OCI-LY3 (cell line): ENCODE data around the gene EPHA3.

Source experiments
- H2AFZ ChIP-seq: fragments of 200-600, 300-600 bp; shearing (Covaris generic); 2 replicates; pipeline ENCODE4 v1.6.0; 2014; ENCODE audit warnings: antibody characterized with exemption, low read depth, low read length
- H3K27ac ChIP-seq: fragments of 200-600, 300-600 bp; sonication (generic); 2 replicates; pipeline ENCODE4 v1.5.1; 2014; ENCODE audit warnings: mild to moderate bottlenecking, low read length, moderate library complexity, mixed read lengths
- H3K27me3 ChIP-seq: fragments of 200-600, 300-600 bp; sonication (generic); 2 replicates; pipeline ENCODE4 v1.6.1; 2014; ENCODE audit warnings: low read depth, low read length, mixed read lengths
- H3K36me3 ChIP-seq: fragments of 200-600, 300-600 bp; sonication (generic); replicated peaks from 2 replicates; pipeline ENCODE3; 2014; ENCODE audit warnings: low read depth, low read length, mixed read lengths
- H3K4me1 ChIP-seq: fragments of 300-600, 200-600 bp; sonication (generic); 2 replicates; pipeline ENCODE4 v1.6.1; 2014; ENCODE audit warnings: low read length, mixed read lengths
- H3K4me2 ChIP-seq: fragments of 200-600, 300-600 bp; sonication (generic); 2 replicates; pipeline ENCODE4 v1.6.1; 2014; ENCODE audit warnings: low read length, mixed read lengths
- H3K4me3 ChIP-seq: fragments of 300-600, 200-600 bp; sonication (generic); 2 replicates; pipeline ENCODE4 v1.5.1; 2014; ENCODE audit warnings: antibody characterized with exemption, mild to moderate bottlenecking, low read length, moderate library complexity
- H3K79me2 ChIP-seq: fragments of 300-600, 200-600 bp; shearing (Covaris generic); 2 replicates; pipeline ENCODE4 v1.6.1; 2014; ENCODE audit warnings: mild to moderate bottlenecking, low read length, mixed read lengths
- H3K9ac ChIP-seq: fragments of 300-600, 200-600 bp; shearing (Covaris generic); 2 replicates; pipeline ENCODE4 v1.6.0; 2014; ENCODE audit warnings: mild to moderate bottlenecking, low read length, moderate library complexity
- H3K9me3 ChIP-seq: fragments of 200-600, 300-600 bp; shearing (Covaris generic); 2 replicates; pipeline ENCODE4 v1.6.1; 2014; ENCODE audit warnings: low read length, mixed read lengths; ENCODE audit not compliant: insufficient read depth
- H4K20me1 ChIP-seq: fragments of 200-600, 300-600 bp; sonication (generic); 2 replicates; pipeline ENCODE4 v1.6.1; 2016; ENCODE audit warnings: low read length, mixed read lengths; ENCODE audit not compliant: insufficient read depth
- EZH2phosphoT487 ChIP-seq: fragments of 200-600 bp; shearing (Covaris generic); IDR thresholded peaks from 2 replicates; pipeline ENCODE4 v1.6.1; 2018; ENCODE audit warnings: antibody characterized with exemption, mixed run types, low read depth
- TF ChIP-seq, protein P1 (sequence below): fragments of 200-600, 300-600 bp; sonication (generic); IDR thresholded peaks from 2 replicates; pipeline ENCODE4 v1.5.1; 2014; ENCODE audit warnings: antibody characterized with exemption, low read length, low read depth

Gene EPHA3

DNA sequence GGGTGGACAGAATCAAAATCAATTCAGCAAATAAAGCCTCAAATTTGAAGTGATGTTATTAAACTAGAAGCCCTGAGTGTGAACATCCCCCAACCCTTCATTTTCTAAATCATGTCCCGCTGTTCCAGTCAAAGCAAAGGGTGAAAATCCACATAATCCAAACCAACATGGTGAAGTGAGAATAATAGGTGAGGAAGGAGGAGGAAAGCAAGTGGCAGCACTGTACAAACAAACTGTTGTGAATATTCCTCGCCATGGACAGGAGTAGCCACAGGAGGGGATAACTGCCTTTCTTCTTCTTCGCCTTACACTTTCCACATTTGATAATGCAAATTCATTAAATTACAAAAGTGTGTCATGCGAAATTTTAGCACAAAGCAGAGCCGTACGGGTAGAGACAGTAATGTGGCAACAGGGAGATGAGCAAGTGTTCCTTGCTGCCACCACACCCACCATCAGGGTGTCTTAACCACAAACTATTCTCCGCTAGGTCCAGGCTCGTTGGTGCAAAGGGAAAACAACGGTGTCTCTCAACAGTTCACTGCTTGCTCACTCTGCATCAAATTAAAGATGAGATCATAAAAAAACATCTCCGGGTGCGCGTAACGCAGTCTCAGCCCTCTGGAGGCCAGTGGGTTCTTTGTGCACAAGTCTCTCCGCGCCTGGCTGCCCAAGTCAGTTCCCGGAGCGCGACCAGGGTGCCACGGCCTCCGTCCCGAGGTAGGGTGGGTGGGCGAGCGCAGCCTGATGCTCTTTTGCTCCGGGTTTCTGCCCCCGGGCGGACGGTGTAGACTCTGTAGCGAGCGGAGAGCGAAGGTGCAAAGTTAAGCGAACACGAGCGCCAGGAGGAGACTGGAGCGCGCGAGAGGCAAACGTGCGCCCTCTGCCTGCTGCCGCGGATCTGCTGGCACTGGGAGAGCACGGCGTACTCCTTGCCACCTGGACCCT is 6.7 kb downstream of the EPHA3 start:
- Histone ChIP-seq H3K9ac (no peak overlapping the region), H3K79me2 (no peaks in the 10 kb centered on the region), H3K27ac (no peak overlapping the region), H3K36me3 (no peaks in the 10 kb centered on the region), H4K20me1 (no peaks in the 10 kb centered on the region), H3K4me2 (no peak overlapping the region), H3K9me3 (no peaks in the 10 kb centered on the region), H3K27me3 (no peaks in the 10 kb centered on the region), H3K4me1 (no peaks in the 10 kb centered on the region), H2AFZ (no peak overlapping the region), H3K4me3 (no peak overlapping the region)
- TF ChIP-seq, protein P1, sequence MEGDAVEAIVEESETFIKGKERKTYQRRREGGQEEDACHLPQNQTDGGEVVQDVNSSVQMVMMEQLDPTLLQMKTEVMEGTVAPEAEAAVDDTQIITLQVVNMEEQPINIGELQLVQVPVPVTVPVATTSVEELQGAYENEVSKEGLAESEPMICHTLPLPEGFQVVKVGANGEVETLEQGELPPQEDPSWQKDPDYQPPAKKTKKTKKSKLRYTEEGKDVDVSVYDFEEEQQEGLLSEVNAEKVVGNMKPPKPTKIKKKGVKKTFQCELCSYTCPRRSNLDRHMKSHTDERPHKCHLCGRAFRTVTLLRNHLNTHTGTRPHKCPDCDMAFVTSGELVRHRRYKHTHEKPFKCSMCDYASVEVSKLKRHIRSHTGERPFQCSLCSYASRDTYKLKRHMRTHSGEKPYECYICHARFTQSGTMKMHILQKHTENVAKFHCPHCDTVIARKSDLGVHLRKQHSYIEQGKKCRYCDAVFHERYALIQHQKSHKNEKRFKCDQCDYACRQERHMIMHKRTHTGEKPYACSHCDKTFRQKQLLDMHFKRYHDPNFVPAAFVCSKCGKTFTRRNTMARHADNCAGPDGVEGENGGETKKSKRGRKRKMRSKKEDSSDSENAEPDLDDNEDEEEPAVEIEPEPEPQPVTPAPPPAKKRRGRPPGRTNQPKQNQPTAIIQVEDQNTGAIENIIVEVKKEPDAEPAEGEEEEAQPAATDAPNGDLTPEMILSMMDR: no peak
- TF ChIP-seq EZH2phosphoT487: no peak

DNA sequence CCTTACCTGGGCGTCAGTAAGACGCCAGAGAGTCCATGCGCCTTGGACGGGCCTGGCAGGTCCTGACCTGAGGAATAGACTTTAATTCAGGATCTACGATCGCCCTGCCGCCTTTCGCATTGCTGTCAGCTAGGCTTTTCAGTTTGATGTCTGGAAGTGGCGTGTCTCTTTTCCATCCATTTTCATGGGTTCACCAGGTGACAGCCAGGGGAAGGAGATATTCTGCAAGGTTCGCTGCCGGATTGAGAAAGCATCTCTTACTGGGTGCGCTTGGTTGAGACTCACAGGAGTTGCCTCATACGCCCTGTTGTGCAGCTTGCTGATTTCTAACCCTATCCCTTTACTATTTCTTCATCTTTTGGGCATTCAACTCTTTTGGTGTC is 7.4 kb downstream of the EPHA3 start:
- Histone ChIP-seq H3K27me3 (no peaks in the 10 kb centered on the region), H3K9ac (no peak overlapping the region), H3K9me3 (no peaks in the 10 kb centered on the region), H3K79me2 (no peaks in the 10 kb centered on the region), H3K36me3 (no peaks in the 10 kb centered on the region), H3K4me2 (no peak overlapping the region), H4K20me1 (no peaks in the 10 kb centered on the region), H3K27ac (no peak overlapping the region), H3K4me1 (no peaks in the 10 kb centered on the region), H2AFZ (no peak overlapping the region), H3K4me3 (no peak overlapping the region)
- TF ChIP-seq EZH2phosphoT487: no peak
- TF ChIP-seq, protein P1: no peak

GRCh38 chr3:89116476-89116875 is 9.1 kb downstream of the EPHA3 start:
- Histone ChIP-seq H4K20me1 (no peaks in the 10 kb centered on the region), H3K79me2 (no peaks in the 10 kb centered on the region), H3K9ac (no peak overlapping the region), H3K4me2 (no peak overlapping the region), H3K4me1 (no peaks in the 10 kb centered on the region), H3K27ac (no peak overlapping the region), H3K27me3 (no peaks in the 10 kb centered on the region), H2AFZ (no peak overlapping the region), H3K4me3 (no peak overlapping the region), H3K9me3 (no peaks in the 10 kb centered on the region), H3K36me3 (no peaks in the 10 kb centered on the region)
- TF ChIP-seq, protein P1: no peak

- Histone ChIP-seq H3K36me3 (no peaks in the 10 kb centered on the region), H3K79me2 (no peaks in the 10 kb centered on the region), H3K27me3 (no peaks in the 10 kb centered on the region), H3K9me3 (no peaks in the 10 kb centered on the region), H3K4me2 (no peak overlapping the region), H3K4me1 (no peaks in the 10 kb centered on the region), H3K27ac (no peak overlapping the region), H4K20me1 (no peaks in the 10 kb centered on the region), H3K4me3 (no peak overlapping the region), H2AFZ (no peak overlapping the region), H3K9ac (no peak overlapping the region)
- TF ChIP-seq, protein P1: no peak
- no peak for TF ChIP-seq EZH2phosphoT487
Observed at GRCh38 chr3:89138048-89138447, 30.6 kb downstream of the EPHA3 start.
